Osteocyte (in vitro differentiated cells): ENCODE results near the gene CABYR. TPM values are rescaled to one million over a fixed set of nuclear protein-coding genes. Genes with fewer than 3 reads are reported as not detected.

Experiments
- DNase-seq: peaks from one replicate; pipeline ENCODE4 v3.0.0; 2021; ENCODE audit warnings: mixed read lengths; ENCODE audit not compliant: unreplicated experiment; ENCODE audit errors: extremely low spot score
- H3K27ac Mint-ChIP-seq: one replicate; pipeline ENCODE4 v1.8.0; 2021; ENCODE audit warnings: mild to moderate bottlenecking, mixed read lengths; ENCODE audit not compliant: unreplicated experiment
- H3K27me3 Mint-ChIP-seq: one replicate; pipeline ENCODE4 v1.8.0; 2021; ENCODE audit warnings: mixed read lengths; ENCODE audit not compliant: unreplicated experiment
- H3K36me3 Mint-ChIP-seq: one replicate; pipeline ENCODE4 v1.8.0; 2021; ENCODE audit warnings: mixed read lengths; ENCODE audit not compliant: unreplicated experiment
- H3K4me1 Mint-ChIP-seq: one replicate; pipeline ENCODE4 v1.8.0; 2021; ENCODE audit warnings: mixed read lengths; ENCODE audit not compliant: unreplicated experiment
- H3K4me3 Mint-ChIP-seq: one replicate; pipeline ENCODE4 v1.8.0; 2021; ENCODE audit warnings: mild to moderate bottlenecking, moderate library complexity, mixed read lengths; ENCODE audit not compliant: unreplicated experiment
- H3K9me3 Mint-ChIP-seq: one replicate; pipeline ENCODE4 v1.8.0; 2021; ENCODE audit warnings: mixed read lengths; ENCODE audit not compliant: unreplicated experiment
- CTCF ChIP-seq: fragments of 200-600 bp; sonication (generic); IDR thresholded peaks from 2 replicates; pipeline ENCODE4 v1.5.0; 2021; ENCODE audit warnings: antibody characterized with exemption, mild to moderate bottlenecking, moderate library complexity
- total RNA-seq: library from RNA; stranded (reverse); gene quantifications from 2 replicates; pipeline ENCODE4 v1.2.1, GENCODE V29; 2021

Gene CABYR
- total RNA-seq, 1 donor from 2014 or later: 3.9 TPM

GRCh38 chr18:24168496-24168895, 29.6 kb downstream of the CABYR start:
- no peak for TF ChIP-seq CTCF
- no peak for DNase-seq
- no peaks in the 10 kb centered on the region for H3K9me3 Mint-ChIP-seq
- H3K36me3 Mint-ChIP-seq: peaks cover 31% of the 10 kb centered on the region
- no peaks in the 10 kb centered on the region for H3K4me1 Mint-ChIP-seq
- H3K27ac Mint-ChIP-seq: no peak overlapping the region
- no peaks in the 10 kb centered on the region for H3K27me3 Mint-ChIP-seq
- no peak overlapping the region for H3K4me3 Mint-ChIP-seq

- no peak for DNase-seq
- peaks cover 27% of the 10 kb centered on the region for H3K36me3 Mint-ChIP-seq
Observed at GRCh38 chr18:24170360-24170759, 31.5 kb downstream of the CABYR start.

GRCh38 chr18:24173997-24174396, 35.1 kb downstream of the CABYR start:
- H3K4me1 Mint-ChIP-seq: no peaks in the 10 kb centered on the region
- peaks cover 23% of the 10 kb centered on the region for H3K36me3 Mint-ChIP-seq
- no peak for TF ChIP-seq CTCF
- H3K9me3 Mint-ChIP-seq: no peaks in the 10 kb centered on the region
- DNase-seq: no peak
- H3K4me3 Mint-ChIP-seq: no peak overlapping the region
- H3K27me3 Mint-ChIP-seq: no peaks in the 10 kb centered on the region
- no peak overlapping the region for H3K27ac Mint-ChIP-seq

More at GRCh38 chr18:24170360-24170759, 31.5 kb downstream of the CABYR start:
- Mint-ChIP-seq H3K27me3 (no peaks in the 10 kb centered on the region), H3K9me3 (no peaks in the 10 kb centered on the region), H3K27ac (no peak overlapping the region), H3K4me1 (no peaks in the 10 kb centered on the region), H3K4me3 (no peak overlapping the region)
- no peak for TF ChIP-seq CTCF

- no peaks in the 10 kb centered on the region for H3K27me3 Mint-ChIP-seq
- TF ChIP-seq CTCF: peak; percentile 61
- peaks cover 3% of the 10 kb centered on the region for H3K4me1 Mint-ChIP-seq
- no peaks in the 10 kb centered on the region for H3K9me3 Mint-ChIP-seq
- DNase-seq: no peak
- H3K36me3 Mint-ChIP-seq: peaks cover 21% of the 10 kb centered on the region
- H3K27ac Mint-ChIP-seq: no peak overlapping the region
- H3K4me3 Mint-ChIP-seq: no peak overlapping the region
Observed at GRCh38 chr18:24176727-24177416, 38.0 kb downstream of the CABYR start.

- Mint-ChIP-seq H3K4me1 (peaks cover 8% of the 10 kb centered on the region), H3K9me3 (no peaks in the 10 kb centered on the region), H3K4me3 (no peak overlapping the region), H3K27me3 (no peaks in the 10 kb centered on the region), H3K27ac (no peak overlapping the region), H3K36me3 (peaks cover 21% of the 10 kb centered on the region)
- TF ChIP-seq CTCF: no peak
- DNase-seq: no peak
Observed at GRCh38 chr18:24177499-24178133, 38.8 kb downstream of the CABYR start.
